NK-92 treated with Interleukin-12 subunit alpha and Interleukin-12 subunit beta, amount 100 ng/mL, for 24 hours (cell line): ENCODE measurements around the gene SCRN2.

Experiments
- DNase-seq: peaks from one replicate; lab custom pipeline; 2025; lab: John Stamatoyannopoulos, UW

The SCRN2 gene

GRCh38 chr17:47804461-47804860 lies 36.6 kb downstream of the SCRN2 start:
- DNase-seq: no peak

- DNase-seq: no peak
Measured at GRCh38 chr17:47803751-47804150, 37.3 kb downstream of the SCRN2 start.

DNA sequence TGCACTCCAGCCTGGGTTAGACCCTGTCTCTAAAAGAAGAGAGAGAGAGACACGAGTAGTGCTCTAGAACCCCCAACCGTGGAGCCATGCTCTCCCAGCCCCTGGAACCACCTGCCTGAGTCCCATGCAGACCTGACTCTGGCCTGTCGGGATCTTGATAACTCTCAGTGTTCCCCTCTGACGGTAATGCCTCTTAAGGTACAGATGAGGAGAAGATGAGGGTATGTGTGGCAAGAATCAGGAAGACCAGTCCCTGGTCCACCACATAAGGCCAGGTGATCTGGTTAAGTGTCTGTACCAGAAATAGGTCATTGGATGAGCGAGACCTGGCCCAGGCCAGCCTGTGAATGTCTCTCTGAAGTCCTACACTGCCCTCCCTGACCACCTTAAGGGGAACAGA lies 37.9 kb downstream of the SCRN2 start:
- DNase-seq: no peak

- peak; percentile 33 for DNase-seq
Measured at GRCh38 chr17:47802341-47803022, 38.6 kb downstream of the SCRN2 start.

GRCh38 chr17:47801906-47802305 lies 39.2 kb downstream of the SCRN2 start:
- DNase-seq: no peak

DNA sequence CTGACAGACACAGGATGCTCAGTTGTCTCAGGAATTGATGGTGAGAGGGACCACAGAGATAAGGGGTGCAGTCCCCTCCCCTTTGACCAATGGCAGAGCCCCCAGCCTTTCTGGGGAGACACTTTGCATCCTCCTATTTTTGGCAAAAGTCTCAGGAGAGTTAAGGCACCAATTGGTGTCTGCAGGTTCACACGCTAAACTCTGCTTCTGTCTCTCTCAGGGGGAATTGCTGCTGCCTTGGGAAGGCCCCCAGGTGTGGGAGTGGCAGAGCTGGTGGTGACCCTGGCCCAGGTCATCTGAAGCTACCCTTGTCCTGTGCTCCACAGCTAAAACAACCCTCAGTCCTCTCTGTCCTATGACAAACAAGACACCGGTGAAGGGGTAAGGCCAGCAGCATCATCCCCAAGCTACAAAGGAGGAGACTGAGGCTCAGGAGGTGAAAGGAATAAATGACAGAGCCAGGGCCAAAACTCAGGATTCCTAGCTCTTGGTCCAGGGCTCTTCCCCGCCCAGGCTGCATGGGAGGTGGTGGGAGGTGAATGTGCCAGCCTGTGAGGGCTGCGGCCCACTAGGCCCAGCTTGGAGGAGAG lies 39.8 kb downstream of the SCRN2 start:
- DNase-seq: no peak

DNA sequence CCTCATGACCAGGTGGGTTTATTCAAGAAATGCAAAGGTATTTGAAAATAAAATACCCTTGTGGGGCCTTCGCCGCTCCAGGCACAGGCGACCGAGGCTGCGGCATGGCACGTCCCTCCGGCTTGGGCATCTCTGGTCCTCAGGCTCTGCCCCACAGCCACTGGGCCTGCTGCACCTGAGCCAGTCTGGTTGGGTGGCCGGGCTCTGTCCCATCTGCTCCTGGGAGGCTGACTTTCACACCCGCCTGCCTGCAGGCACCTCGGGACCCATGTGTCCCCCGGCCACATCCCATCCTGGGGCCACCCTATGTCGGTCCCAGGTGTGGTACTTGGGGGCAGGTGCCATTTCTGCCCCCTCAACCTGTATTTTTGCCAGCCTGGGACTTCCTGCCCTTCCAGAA lies 40.4 kb downstream of the SCRN2 start:
- no peak for DNase-seq

DNA sequence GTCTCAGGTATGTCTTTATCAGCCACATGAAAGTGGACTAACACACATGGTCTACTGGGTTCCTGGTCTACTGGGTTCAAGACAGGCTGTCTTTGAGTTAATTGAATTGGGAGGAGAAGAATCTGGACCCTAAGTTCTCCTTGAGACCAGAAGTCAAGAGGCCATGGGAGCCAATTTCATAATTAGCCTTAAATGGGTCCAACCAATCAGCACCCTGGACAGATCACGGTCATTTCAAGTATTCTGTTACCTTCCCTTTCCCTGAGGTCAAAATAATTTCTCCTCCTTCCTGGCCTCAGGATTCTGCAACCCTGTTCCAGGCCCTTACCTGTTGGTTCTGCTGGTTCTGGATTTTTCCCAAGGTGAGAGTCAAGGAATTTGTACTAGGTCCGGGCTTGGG lies 43.3 kb downstream of the SCRN2 start:
- no peak for DNase-seq

DNA sequence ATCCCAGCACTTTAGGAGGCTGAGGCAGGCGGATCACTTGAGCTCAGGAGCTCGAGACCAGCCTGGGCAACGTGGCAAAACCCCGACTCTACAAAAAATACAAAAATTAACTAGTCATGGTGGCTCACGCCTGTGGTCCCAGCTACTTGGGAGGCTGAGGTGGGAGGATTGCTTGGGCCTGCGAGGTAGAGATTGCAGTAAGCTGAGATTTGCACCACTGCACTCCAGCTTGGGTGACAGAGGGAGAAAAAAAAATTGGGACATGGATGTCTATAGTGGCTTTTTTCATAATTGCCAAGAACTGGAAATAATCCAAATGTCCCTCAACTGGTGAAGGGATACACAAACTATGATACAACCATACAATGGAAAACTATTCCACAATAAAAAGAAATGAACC lies 48.1 kb downstream of the SCRN2 start:
- no peak for DNase-seq

DNA sequence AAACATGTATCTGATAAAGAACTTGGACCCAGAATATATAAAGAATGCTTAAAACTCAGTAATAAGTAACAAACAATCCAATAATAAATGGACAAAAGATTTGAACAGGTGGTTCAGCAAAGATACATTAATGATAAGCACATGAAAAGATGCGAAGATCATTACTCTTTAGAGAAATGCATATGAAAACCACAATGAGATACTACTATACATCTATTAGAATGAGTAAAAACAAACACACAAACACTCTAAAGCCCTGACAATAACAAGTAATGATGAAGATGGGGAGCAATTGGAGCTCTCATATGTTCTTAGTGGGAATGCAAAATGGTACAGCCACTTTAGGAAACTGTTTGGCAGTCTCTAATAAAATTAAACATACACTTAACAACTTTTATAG lies 48.6 kb downstream of the SCRN2 start:
- no peak for DNase-seq

DNA sequence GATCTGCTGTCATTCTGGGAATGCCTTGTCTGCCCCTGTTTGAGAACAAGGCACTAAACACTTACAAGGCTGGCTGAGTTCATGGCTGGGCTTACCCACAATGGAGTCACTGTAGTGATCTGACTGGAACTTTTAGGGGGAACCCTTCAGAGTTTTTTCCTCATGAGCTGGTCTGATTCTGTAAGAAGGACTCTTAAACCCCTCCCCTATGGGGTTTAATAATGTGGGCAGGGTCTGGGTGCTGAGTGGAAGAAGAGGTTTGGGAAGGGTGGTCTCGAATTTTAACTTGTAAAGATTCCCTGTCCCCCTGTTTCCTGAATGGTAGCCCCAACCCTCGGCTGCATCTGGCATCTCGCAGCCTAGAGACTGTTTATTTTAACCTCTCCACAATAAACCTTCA lies 50.0 kb downstream of the SCRN2 start:
- DNase-seq: no peak

- DNase-seq: no peak
Measured at GRCh38 chr17:47789611-47790561, 51.2 kb downstream of the SCRN2 start.
